Colonic mucosa (tissue), 4 donors: ENCODE results near the gene HOXB8. TPM values are rescaled to one million over a fixed set of nuclear protein-coding genes. Genes with fewer than 3 reads are reported as not detected.

Experiments used
- DNase-seq: peaks from one replicate; pipeline ENCODE4 v3.0.0-alpha.2; 2020
- H3K27ac ChIP-seq: fragments of 200-600 bp; one replicate; pipeline ENCODE4 v1.8.0; 2021
- H3K27me3 ChIP-seq: fragments of 200-600 bp; one replicate; pipeline ENCODE4 v1.8.0; 2021
- H3K36me3 ChIP-seq: fragments of 200-600 bp; one replicate; pipeline ENCODE4 v1.8.0; 2021
- H3K4me1 ChIP-seq: fragments of 200-600 bp; one replicate; pipeline ENCODE4 v1.8.0; 2021; ENCODE audit warnings: mild to moderate bottlenecking
- H3K4me3 ChIP-seq: fragments of 200-600 bp; one replicate; pipeline ENCODE4 v1.8.0; 2021
- H3K9ac ChIP-seq, 2 donors: one replicate each; pipeline ENCODE4 v1.7.0; 2013; ENCODE audit warnings: control low read depth in 2 of 2, low read depth in 2 of 2, low read length in 2 of 2
- H3K9me3 ChIP-seq: fragments of 200-600 bp; one replicate; pipeline ENCODE4 v1.8.0; 2021
- CTCF ChIP-seq: fragments of 200-600 bp; IDR thresholded peaks from one replicate; pipeline ENCODE4 v1.8.0; 2022; ENCODE audit warnings: antibody characterized with exemption, mild to moderate bottlenecking
- intact Hi-C: fragments of 100-400 bp; cut with DNase I; formaldehyde crosslinking; loops from one replicate; pipeline ENCODE4 v1.14.1; 2022
- total RNA-seq, 2 donors: library from RNA; stranded (reverse); fragmentation: NEBNext Ultra II Directional in 1 of 2; extraction: Animal tissue kit (Norgen Biotek cat#: 25700) in 1 of 2; gene quantifications; one replicate each; pipeline ENCODE4 v1.2.1, GENCODE V29; 2021
- donor health status: healthy.
- donor health status: DM: no; HTN: no; CAD: no.
- donor health status: DM: no; HTN: no; CAD: no.

The HOXB8 gene
- 1 to 10 TPM; 4.2 to 7.4 TPM for total RNA-seq

GRCh38 chr17:48615047-48615962 is at the start of gene HOXB8:
HOXB8 (minus strand) TSS chr17:48615292; CDS start chr17:48614704, 588 bp downstream.
- Histone ChIP-seq H3K9me3 (no peaks in the 10 kb centered on the region), H3K27ac (no peak within 1 kb of the TSS), H3K36me3 (no peaks in the 10 kb centered on the region), H3K27me3 (peaks cover 34% of the 10 kb centered on the region), H3K9ac (peak within 1 kb of the TSS; percentile 71 to 75), H3K4me3 (peak within 1 kb of the TSS; percentile 57), H3K4me1 (peaks cover 13% of the 10 kb centered on the region)
- TF ChIP-seq CTCF = no peak
- DNase-seq = no peak
- intact Hi-C loops = loop anchor here (5.0 kb wide), 1 partner anchor 273 kb away; no protein-coding TSS in a partner anchor

- Histone ChIP-seq H3K4me3 (no peak overlapping the region), H3K9me3 (no peaks in the 10 kb centered on the region), H3K27ac (no peak overlapping the region), H3K9ac (no peak overlapping the region), H3K36me3 (no peaks in the 10 kb centered on the region), H3K27me3 (no peaks in the 10 kb centered on the region), H3K4me1 (no peaks in the 10 kb centered on the region)
- no peak for DNase-seq
- no peak for TF ChIP-seq CTCF
- intact Hi-C loops = no loop called here
Observed at GRCh38 chr17:48663134-48663924, 48.2 kb upstream of the HOXB8 start.

DNA sequence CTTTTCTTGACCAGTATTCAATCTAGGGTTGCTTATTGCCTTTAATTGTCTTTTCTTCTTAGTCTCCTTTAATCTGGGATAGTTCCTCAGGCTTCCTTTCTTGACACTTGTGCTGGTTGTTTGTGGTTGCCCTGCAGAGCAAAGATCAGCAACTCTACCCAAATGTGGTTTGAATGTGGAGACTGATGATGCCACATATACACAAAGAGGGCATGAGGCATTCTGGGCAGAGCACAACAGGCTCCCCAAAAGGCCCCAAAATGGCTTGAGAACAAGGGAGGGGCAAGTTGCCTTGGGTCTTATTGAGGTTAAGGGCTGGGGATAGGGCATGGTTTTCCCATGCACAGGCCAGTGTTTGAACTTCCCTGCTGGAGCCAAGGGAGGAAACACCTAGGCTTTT is 40.8 kb upstream of the HOXB8 start:
- intact Hi-C loops = loop anchor here (5.0 kb wide), 1 partner anchor 616 kb away; no protein-coding TSS in a partner anchor
- DNase-seq = no peak

GRCh38 chr17:48649741-48650140 is 34.6 kb upstream of the HOXB8 start:
- H3K9ac ChIP-seq = no peak overlapping the region
- H3K27ac ChIP-seq = no peak overlapping the region
- intact Hi-C loops = no loop called here
- no peaks in the 10 kb centered on the region for H3K4me1 ChIP-seq
- TF ChIP-seq CTCF = no peak
- H3K36me3 ChIP-seq = no peaks in the 10 kb centered on the region
- H3K9me3 ChIP-seq = no peaks in the 10 kb centered on the region
- no peak overlapping the region for H3K4me3 ChIP-seq
- DNase-seq = no peak
- H3K27me3 ChIP-seq = peaks cover 3% of the 10 kb centered on the region

More for the DNA sequence above, 40.8 kb upstream of the HOXB8 start:
- no peaks in the 10 kb centered on the region for H3K4me1 ChIP-seq
- no peak overlapping the region for H3K9ac ChIP-seq
- H3K9me3 ChIP-seq = no peaks in the 10 kb centered on the region
- H3K27me3 ChIP-seq = no peaks in the 10 kb centered on the region
- no peak overlapping the region for H3K4me3 ChIP-seq
- H3K27ac ChIP-seq = no peak overlapping the region
- no peak for TF ChIP-seq CTCF
- H3K36me3 ChIP-seq = no peaks in the 10 kb centered on the region

- no peak for TF ChIP-seq CTCF
- peak overlapping the region; percentile 50 for H3K4me3 ChIP-seq
- peak overlapping the region; percentile 81 to 93 for H3K9ac ChIP-seq
- intact Hi-C loops = no loop called here
- no peaks in the 10 kb centered on the region for H3K4me1 ChIP-seq
- peaks cover 3% of the 10 kb centered on the region for H3K27me3 ChIP-seq
- no peaks in the 10 kb centered on the region for H3K36me3 ChIP-seq
- no peak for DNase-seq
- H3K9me3 ChIP-seq = no peaks in the 10 kb centered on the region
- peak overlapping the region; percentile 85 for H3K27ac ChIP-seq
Observed at GRCh38 chr17:48647963-48648245, 32.8 kb upstream of the HOXB8 start.
